Measurements from ENCODE around the gene SSRP1.

DNA sequence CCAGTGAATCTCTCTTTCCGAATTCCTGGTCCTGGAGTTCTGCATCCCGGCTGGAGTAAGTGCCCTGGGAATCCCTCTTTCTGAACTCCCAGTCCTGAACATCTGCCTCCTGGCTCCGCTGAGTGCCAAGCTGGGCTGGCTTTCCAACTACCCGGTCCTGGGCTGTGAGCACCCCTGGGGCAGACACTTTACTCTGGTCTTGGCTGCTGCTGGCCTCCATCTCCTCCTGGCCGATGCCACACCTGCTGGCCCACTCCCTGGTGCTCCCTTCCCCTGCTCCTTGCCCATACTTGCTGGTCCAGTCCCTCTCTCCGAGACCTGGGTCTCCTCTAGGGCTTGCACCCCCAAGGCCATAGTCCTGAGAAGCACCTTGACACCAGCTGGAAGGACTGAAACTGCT lies 25.6 kb downstream of the SSRP1 start:
- TF ChIP-seq CTCF (IDR thresholded peaks at IDR 0.05 in 4 of 5, conservative IDR thresholded peaks at IDR 0.05 in 1 of 5) (no peak), POLR2A (IDR thresholded peaks at IDR 0.05) (no peak)

Data from gastrocnemius medialis (tissue), 4 donors.